ENCODE results near the gene SPOPL. TPM values are rescaled to one million over a fixed set of nuclear protein-coding genes. Genes with fewer than 3 reads are reported as not detected.

The SPOPL gene
- total and polyA plus RNA-seq, 2 of the 4 experiments (the other 2 are of a cell fraction): 4.8 to 20.3 TPM

- CTCF ChIA-PET: no interaction called here
These were observed 33.2 kb downstream of the SPOPL start for GRCh38 chr2:138534791-138535190.

More at GRCh38 chr2:138534791-138535190, 33.2 kb downstream of the SPOPL start:
- H3K23ac ChIP-seq (ENCODE audit: low read depth, low read length): no peak overlapping the region
- H4K91ac ChIP-seq (ENCODE audit: insufficient read depth, low read depth, low read length): no peak overlapping the region
- H3K9me3 ChIP-seq (ENCODE audit: control insufficient read depth, insufficient read depth, low read length): no peaks in the 10 kb centered on the region; the same call in 1 of the 2 replicates
- peaks cover 2% of the 10 kb centered on the region; the same call in 1 of the 2 replicates for H4K20me1 ChIP-seq (ENCODE audit: insufficient read depth, low read length)
- H2AK5ac ChIP-seq (ENCODE audit: low read depth, low read length): no peak overlapping the region
- POLR2A ChIA-PET (ENCODE audit: unreplicated experiment): interaction anchor here (0.6 kb wide), 1 partner anchor 25 kb away, joined by 5 read pairs; no protein-coding TSS in a partner anchor
- H3K56ac ChIP-seq (ENCODE audit: extremely low read depth, insufficient read depth, low read length): no peak overlapping the region
- H2AK9ac ChIP-seq (replicated peaks; ENCODE audit: low read depth, low read length, poor library complexity): no peak overlapping the region
- no peak overlapping the region for H3K14ac ChIP-seq (replicated peaks; ENCODE audit: low read depth, low read length)
- H3K9me1 ChIP-seq (ENCODE audit: insufficient read depth, low read length): peaks cover 5% of the 10 kb centered on the region; the same call in 1 of the 2 replicates
- in situ Hi-C loops (cut with MboI; ENCODE audit: low sequenced_read_pairs) (no loop called here), intact Hi-C loops (cut with micrococcal nuclease) (no loop called here), dilution Hi-C loops (cut with HindIII; ENCODE audit: low sequenced_read_pairs, unreplicated experiment) (no loop called here)
- H2BK15ac ChIP-seq (ENCODE audit: low read depth, low read length): no peak overlapping the region
- no peak overlapping the region for H4K8ac ChIP-seq (ENCODE audit: low read depth in 2 of 2, low read length in 2 of 2)
- TF ChIP-seq MAFK (IDR thresholded peaks at IDR 0.05; ENCODE audit: low read depth, low read length): no peak
- TF ChIP-seq CEBPB (IDR thresholded peaks at IDR 0.05; ENCODE audit: low read depth, low read length): 0 out of 2 replicates have a peak, but pooled peaks have one; percentile 17
- H3K27ac ChIP-seq (ENCODE audit: insufficient read depth, low read length): no peak overlapping the region
- H2BK120ac ChIP-seq (ENCODE audit: low read depth, low read length): no peak overlapping the region
- H2AFZ ChIP-seq (replicated peaks; ENCODE audit: low read length, poor library complexity): no peak overlapping the region
- no TSS peak for BruUV-seq (replicated peaks)
- ATAC-seq (ENCODE audit: low read depth): no peak
- H2BK5ac ChIP-seq (ENCODE audit: low read depth, low read length, poor library complexity, severe bottlenecking): no peak overlapping the region
- no peaks in the 10 kb centered on the region for H3K4me1 ChIP-seq (ENCODE audit: control insufficient read depth, insufficient read depth, low read length)
- no peak overlapping the region for H3K9ac ChIP-seq (ENCODE audit: low read depth, low read length)
- no peak overlapping the region for H3K4me3 ChIP-seq (ENCODE audit: insufficient read depth, low read depth, low read length)
- peaks cover 5% of the 10 kb centered on the region; the same call in 1 of the 2 replicates for H3K36me3 ChIP-seq (ENCODE audit: control insufficient read depth, insufficient read depth, low read length)
- no peak overlapping the region for H3K4ac ChIP-seq (ENCODE audit: low read depth, low read length)
- H3K4me2 ChIP-seq (ENCODE audit: low read depth, low read length): no peak overlapping the region
- H2BK20ac ChIP-seq (ENCODE audit: low read depth, low read length): no peak overlapping the region
- H3K27me3 ChIP-seq (ENCODE audit: control insufficient read depth, insufficient read depth, low read length): no peaks in the 10 kb centered on the region
- H3K18ac ChIP-seq (ENCODE audit: low read depth, low read length): no peak overlapping the region
- H3K79me1 ChIP-seq (ENCODE audit: low read depth in 1 of 2, low read length in 2 of 2): peaks cover 16 to 17% of the 10 kb centered on the region in 2 experiments; a peak in 3 of 4 replicates
- DNase-seq: no peak
- no peak overlapping the region for H4K5ac ChIP-seq (ENCODE audit: low read depth, low read length)
